ENCODE data around the gene PIGU.
"Not testable (repeated sequence)": the region's sequence is repeated elsewhere in the genome, so short reads cannot be mapped to it uniquely, and the experiment has no call there.

PIGU gene

DNA sequence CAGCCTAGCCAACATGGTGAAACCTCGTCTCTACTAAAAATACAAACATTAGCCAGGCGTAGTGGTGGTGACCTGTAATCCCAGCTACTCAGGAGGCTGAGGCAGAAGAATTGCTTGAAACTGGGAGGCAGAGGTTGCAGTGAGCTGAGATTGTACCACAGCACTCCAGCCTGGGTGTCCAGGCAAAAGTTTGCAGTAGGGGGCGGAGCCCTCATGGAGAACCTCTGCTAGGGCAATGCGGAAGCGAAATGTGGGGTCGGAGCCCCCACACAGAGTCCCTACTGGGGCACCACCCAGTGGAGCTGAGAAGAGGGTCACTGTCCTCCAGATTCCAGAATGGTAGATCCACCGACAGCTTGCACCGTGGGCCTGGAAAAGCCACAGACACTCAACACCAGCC is 60.0 kb downstream of the PIGU start:
- not testable (repeated sequence) for DNase-seq

GRCh38 chr20:34615477-34615876 is 61.4 kb downstream of the PIGU start:
- DNase-seq = no peak

- not testable (repeated sequence) for DNase-seq
Observed at GRCh38 chr20:34611976-34612375, 64.9 kb downstream of the PIGU start.

- DNase-seq = no peak
Observed at GRCh38 chr20:34607066-34607465, 69.8 kb downstream of the PIGU start.

- DNase-seq = no peak
Observed at GRCh38 chr20:34604980-34605788, 71.7 kb downstream of the PIGU start.

GRCh38 chr20:34600892-34601653 is 75.8 kb downstream of the PIGU start:
- no peak for DNase-seq

- DNase-seq = no peak
Observed at GRCh38 chr20:34595377-34596184, 81.3 kb downstream of the PIGU start.

DNA sequence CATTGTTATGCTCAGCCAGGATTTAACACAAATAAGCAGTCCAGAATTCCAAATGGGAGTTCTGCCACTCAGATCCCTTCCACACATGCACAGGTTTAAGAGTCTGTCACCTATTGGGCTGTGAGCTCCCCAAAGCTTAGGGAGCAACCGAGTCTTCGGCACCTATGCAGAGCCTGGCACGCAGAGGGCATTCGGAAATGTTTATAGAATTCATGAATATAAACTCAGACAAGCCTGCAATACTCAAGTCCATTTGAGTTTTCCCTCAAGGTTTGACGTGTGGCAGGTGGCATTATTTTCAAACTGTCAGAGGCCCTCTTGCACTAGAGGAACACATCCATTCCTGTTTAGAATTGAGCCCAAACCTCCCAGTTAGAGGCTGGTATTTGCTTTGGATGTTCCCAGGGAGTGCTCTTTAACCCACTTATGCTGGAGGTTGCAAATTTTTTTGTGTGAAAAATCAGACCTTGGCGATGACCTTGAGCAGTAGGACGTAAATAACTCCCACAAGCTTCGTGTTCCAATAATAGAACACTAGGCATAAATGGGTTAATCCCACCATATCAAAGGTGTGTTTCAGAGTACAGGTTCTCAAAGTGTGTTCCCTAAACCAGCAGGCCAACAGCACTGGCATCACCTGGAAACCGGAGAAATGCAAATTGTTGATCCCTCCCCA is 90.3 kb downstream of the PIGU start:
- DNase-seq = no peak

DNA sequence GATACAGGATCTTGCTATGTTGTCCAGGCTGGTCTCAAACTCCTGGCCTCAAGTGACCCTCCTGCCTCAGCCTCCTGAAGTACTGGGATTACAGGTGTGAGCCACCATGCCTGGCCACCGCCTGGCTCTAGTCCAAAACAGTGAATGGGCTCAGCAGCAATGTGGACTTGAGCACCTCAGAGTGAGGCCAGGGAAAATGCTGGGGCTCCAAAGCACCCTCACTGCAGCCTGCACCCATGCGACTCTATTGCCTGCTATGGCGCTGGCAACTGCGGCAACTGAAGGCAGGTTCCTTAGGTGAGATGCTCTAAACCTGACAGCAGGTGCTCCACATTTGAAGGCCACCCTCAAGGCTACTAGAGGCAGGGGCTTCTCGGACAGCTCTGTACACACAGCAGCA is 91.9 kb downstream of the PIGU start:
- no peak for DNase-seq

- no peak for DNase-seq
Observed at GRCh38 chr20:34583544-34583943, 93.3 kb downstream of the PIGU start.

GRCh38 chr20:34582911-34583310 is 94.0 kb downstream of the PIGU start:
- DNase-seq = no peak

- no peak for DNase-seq
Observed at GRCh38 chr20:34582221-34582620, 94.7 kb downstream of the PIGU start.

DNA sequence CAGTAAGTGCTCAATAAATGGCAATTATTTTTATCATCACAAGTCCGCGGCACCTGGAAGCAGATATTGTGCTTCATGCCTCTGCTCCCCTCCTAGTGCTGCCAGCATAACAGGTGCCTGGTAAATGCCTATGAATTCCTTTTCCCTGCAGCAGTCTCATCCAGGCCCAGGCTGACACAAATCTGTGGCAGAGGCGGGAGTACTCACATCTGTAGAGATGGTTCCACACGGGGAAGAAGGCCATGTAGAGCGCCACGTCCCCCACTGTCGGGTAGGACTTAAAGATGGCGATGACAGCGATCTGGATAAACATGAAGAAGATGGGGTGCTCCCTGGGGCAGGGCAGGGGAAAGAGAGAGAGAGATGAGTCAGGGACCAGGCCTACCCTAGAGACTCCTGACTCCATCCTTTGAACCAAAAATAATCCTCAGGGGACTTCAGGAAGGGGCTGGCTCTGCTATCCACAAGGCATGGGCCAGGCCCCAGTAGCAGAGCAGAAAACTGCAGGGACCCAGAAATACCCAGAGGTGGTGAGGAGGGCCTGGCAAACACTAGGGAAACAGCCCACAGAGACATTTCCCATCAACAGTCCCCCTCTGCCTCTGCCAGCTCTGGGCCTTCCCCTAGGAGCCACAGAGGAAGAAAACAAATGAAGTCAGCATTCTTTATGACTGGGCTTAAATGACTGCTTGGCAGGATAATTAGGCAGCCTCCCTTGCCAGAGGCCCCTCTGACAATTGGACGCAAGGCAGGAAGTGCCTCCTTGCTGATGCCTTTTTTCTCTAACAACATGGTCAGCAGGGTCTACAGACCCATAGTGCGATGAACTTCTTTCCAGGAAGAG is 95.3 kb downstream of the PIGU start:
- DNase-seq = no peak

DNA sequence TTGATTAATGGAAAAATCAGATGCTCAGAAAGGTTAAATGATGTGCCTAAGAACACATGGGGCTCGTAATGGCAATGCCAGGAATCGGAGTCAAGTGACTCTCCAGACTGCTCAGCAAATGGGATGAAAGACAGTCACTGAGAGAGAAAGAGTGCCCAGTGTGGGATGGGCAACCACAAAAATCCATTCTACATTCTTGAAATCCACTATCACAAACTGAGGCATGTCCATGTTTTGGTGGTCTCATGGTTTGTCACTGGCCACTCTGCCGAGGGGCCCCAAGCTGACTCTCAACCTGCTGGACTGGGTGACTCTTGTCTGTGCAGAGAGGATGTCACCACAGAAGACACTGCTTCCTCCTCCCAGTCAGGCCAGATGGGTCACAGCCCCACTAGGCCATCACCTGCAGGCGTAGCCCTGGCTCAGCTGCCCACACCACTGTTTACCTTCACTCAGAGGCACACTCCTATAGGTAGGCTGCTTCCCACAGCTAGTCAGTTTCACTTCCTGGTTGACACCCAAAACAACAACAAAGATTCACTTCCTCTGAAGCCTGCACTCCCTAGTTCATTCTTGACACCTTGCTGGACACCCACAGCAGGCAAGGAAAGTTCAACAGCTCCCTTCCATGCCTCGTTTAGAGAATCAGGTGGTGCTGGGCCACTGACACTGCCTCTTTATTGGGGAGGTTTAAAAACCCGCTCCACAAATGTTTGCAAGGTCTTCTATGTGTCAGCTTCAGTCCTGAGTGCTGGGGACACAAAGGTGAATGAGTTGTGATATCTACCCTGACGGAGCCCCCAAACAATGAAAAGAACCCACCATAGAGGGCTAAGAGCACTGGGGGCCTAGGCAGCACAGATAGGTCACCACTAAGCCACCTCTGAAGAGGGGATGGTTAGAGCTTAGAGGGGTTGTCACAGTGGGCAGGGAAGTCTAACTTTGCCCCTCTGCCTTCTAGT is 96.6 kb downstream of the PIGU start:
- no peak for DNase-seq

- DNase-seq = no peak
Observed at GRCh38 chr20:34579191-34579978, 97.5 kb downstream of the PIGU start.

DNA sequence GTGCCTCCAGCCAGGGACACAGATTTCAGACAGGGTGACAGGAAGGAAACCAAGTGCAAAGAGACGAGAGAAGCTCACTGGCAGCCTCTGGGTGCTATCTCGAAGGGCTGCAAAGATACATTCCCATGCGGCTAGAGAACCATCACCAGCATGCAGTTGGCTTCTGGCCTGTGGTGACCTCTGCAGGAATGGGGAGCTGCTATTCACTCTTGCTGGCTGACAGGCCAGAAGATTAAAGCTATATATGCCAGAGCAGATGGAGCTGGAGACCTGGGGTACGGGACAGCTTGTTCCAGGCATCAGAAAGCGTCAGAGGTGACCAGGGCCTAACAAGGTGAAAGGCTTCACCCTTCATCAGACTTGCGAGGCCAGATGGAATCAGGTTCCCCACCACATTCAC is 98.4 kb downstream of the PIGU start:
- DNase-seq = no peak

DNA sequence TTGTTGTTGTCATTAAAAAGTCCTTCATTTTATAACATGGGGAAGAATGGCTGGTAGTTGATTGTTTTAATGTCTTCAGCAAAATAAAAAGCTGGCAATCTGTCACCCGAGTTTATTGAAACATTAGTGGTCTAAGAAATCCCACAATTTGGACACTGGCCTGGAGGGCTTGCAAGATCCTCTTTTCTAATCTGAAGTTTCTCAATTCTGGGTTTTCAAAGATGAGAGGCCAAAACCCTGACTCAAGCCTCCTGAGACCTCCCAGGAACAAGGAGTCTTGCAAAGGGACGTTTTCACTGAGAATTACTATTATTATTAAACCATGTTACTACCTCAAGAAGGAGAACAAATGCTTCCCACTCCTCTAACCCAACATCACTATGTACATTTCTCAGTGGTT is 98.9 kb downstream of the PIGU start:
- DNase-seq = no peak

DNA sequence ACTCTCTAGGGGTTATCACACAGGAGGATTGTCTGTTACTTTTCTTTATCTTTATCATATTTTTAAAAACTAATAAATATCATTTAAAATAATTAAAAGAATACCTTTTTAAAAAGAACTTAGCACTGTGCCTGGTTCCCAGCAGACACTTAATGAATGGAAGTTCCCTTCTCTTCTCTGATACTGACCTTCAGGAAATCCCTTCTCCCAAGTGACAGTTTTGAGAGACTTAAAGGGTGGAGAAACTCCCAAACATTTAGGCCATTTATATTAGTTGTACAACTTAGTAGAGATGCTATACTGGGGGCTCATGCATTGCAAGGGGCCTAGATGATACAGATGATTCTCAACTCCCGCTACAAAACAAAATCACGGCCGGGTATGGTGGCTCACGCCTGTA is 99.8 kb downstream of the PIGU start:
- no peak for DNase-seq

GRCh38 chr20:34575756-34576155 is 101.1 kb downstream of the PIGU start:
- DNase-seq = no peak

DNA sequence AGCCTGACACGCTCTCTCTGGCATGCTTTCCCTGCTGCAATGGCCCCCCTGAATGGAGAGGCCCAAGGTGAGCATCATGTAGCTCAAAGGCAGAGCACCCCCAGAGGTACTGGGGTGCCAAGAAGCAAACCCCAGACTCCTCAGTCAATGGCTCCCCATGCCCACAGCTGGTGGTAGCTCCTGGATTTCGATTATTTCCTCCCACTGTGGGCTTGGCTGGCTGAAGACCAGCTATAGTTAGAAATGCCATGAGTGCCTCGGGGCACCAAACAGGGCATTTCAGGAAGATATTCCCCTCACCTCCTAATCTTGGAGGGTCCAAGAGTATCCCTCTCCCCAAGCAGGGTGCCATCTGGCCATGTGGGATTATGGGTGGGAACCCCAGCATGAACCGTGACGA is 101.6 kb downstream of the PIGU start:
- DNase-seq = no peak

All from NCI-H2107 (cell line).